ENCODE measurements around the gene RBM39. TPM values are rescaled to one million over a fixed set of nuclear protein-coding genes. Genes with fewer than 3 reads are reported as not detected.
"Not testable (repeated sequence)": the region's sequence is repeated elsewhere in the genome, so short reads cannot be mapped to it uniquely, and the experiment has no call there.

The RBM39 gene
- total RNA-seq, 1 donor from 2014 or later, result 299 TPM

DNA sequence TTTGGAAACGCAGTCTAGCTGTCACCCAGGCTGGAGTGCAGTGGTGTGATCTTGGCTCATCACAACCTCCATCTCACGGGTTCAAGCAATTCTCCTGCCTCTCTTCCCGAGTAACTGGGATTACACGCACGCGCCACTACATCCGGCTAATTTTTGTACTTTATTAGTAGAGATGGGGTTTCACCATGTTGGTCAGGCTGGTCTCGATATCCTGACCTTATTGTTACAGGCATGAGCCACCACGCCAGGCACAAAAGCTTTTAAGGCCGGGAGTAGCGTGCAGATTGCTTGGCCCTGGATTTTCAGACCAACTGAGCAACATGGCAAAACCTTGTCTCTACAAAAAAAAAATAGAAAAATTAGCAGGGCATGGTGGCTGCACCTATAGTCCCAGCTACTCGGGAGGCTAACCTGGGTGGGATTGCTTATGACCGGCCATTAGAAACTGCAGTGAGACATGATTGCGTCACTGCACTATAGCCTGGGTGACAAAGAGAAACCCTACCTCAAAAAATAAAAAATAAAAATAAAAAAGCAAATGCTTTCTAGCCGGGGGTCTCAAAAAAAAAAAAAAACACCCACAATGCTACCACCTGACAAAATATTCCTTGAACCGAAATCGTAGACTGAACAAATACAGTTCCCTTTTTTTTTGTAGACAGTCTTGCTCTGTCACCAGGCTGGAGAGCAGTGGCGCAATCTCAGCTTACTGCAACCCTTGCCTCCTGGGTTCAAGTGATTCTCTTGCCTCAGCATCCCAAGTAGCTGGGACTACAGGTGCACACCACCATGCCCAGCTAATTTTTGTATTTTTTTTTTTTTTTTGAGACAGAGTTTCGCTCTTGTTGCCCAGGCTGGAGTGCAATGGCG lies 15.0 kb downstream of the RBM39 start:
- intact Hi-C loops (cut with DNase I), result no loop called here
- ATAC-seq (peak; percentile 9 to 54), DNase-seq (peak; percentile 65)
- Histone ChIP-seq H3K4me3 (no peak overlapping the region), H3K27me3 (ENCODE audit: low read depth) (no peaks in the 10 kb centered on the region), H3K4me1 (peaks cover 36% of the 10 kb centered on the region), H3K36me3 (peaks cover 100% of the 10 kb centered on the region), H3K27ac (no peak overlapping the region), H3K9me3 (no peaks in the 10 kb centered on the region)
- TF ChIP-seq, protein P1, sequence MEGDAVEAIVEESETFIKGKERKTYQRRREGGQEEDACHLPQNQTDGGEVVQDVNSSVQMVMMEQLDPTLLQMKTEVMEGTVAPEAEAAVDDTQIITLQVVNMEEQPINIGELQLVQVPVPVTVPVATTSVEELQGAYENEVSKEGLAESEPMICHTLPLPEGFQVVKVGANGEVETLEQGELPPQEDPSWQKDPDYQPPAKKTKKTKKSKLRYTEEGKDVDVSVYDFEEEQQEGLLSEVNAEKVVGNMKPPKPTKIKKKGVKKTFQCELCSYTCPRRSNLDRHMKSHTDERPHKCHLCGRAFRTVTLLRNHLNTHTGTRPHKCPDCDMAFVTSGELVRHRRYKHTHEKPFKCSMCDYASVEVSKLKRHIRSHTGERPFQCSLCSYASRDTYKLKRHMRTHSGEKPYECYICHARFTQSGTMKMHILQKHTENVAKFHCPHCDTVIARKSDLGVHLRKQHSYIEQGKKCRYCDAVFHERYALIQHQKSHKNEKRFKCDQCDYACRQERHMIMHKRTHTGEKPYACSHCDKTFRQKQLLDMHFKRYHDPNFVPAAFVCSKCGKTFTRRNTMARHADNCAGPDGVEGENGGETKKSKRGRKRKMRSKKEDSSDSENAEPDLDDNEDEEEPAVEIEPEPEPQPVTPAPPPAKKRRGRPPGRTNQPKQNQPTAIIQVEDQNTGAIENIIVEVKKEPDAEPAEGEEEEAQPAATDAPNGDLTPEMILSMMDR (IDR thresholded peaks at IDR 0.05), result no peak

DNA sequence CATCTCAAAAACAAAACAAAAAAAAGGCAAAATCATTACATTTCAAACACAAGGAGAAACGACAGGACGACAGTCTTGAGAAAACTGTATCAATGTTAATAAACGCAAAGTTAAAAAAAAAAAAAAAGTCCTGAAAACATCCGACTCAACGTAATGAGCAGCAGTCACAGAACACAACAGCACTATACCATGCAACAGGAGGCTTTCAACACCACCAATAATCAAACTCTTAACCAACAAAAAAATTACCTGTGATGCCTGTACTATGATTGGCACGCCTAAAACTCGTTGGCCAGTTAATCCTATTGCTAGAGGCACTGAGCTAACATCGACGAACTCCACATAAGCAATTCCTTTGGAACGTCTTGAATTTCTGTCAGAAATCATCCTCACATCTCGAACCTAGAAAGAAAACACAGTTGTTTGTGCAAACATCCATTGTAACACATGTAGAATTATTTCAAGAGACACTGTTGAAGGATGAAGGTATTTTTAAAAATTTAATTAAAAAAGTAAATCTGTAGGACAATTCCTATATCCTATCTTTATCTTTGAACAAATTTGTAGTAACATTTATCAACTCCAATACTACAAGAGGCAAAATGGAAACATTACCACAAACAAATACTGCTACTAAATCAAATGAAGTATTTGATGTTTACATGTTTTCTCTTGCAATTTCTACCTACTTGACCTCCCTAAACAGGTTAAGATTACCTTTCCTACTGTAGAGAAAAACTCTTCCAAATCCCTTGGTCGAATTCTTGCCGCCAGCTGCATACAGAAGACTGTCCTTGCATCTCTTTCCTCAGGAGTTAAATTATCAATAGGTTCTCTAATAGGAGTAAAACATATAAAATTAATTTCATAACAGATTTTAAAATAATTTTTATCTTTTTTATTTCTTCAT lies 17.5 kb downstream of the RBM39 start:
- no peaks in the 10 kb centered on the region for H3K9me3 ChIP-seq
- TF ChIP-seq, protein P1 (IDR thresholded peaks at IDR 0.05), result no peak
- intact Hi-C loops (cut with DNase I), result no loop called here
- H3K27ac ChIP-seq, result no peak overlapping the region
- ATAC-seq, result no peak
- peaks cover 100% of the 10 kb centered on the region for H3K36me3 ChIP-seq
- no peak overlapping the region for H3K4me3 ChIP-seq
- H3K4me1 ChIP-seq, result peaks cover 11% of the 10 kb centered on the region
- H3K27me3 ChIP-seq (ENCODE audit: low read depth), result no peaks in the 10 kb centered on the region
- no peak for DNase-seq

DNA sequence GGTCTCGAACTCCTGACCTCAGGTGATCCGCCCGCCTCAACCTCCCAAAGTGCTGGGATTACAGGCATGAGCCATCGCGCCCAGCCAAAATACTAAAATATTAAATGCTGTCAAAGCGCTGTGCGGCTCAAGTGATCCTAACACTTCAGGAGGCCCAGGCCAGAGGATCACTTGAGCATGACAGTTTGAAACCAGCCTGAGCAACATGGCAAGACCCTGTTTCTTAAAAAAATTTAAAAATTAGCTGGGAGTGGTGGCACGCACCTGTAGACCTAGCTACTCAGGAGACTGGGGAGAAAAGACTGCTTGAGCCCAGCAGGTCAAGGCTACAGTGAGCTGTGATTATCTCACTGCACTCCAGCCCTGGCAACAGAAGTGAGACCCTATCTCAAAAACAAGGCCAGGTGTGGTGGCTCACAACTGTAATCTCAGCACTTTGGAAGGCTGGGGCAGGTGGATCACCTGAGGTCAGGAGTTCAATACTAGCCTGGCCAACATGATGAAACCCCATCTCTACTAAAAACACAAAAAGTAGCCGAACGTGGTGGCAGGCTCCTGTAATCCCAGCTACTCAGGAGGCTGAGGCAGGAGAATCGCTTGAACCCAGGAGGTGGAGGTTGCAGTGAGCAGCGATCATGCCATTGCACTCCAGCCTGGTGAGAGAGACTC lies 18.3 kb downstream of the RBM39 start:
- intact Hi-C loops (cut with DNase I); H3K27me3 ChIP-seq (ENCODE audit: low read depth); ATAC-seq; DNase-seq; H3K27ac ChIP-seq; H3K4me1 ChIP-seq; H3K4me3 ChIP-seq; H3K9me3 ChIP-seq: not testable (repeated sequence)
- H3K36me3 ChIP-seq, result peaks cover 100% of the 10 kb centered on the region

DNA sequence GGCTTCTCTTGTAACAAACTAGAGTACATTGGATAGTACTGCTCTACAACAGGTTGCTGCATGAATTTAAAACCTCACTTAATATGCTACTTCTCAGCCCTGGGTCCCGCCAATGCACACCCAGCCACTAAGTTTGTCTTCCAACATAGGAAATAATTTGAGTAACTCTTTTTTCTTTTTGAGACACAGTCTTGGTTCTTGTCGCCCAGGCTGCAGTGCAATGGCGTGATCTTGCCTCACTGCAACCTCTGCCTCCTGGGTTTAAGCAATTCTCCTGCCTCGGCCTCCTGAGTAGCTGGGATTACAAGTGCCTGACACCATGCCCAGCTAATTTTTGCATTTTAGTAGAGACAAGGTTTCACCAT lies 18.8 kb downstream of the RBM39 start:
- peaks cover 100% of the 10 kb centered on the region for H3K36me3 ChIP-seq
- intact Hi-C loops (cut with DNase I); H3K9me3 ChIP-seq; H3K27ac ChIP-seq; H3K4me1 ChIP-seq; DNase-seq; ATAC-seq; H3K27me3 ChIP-seq (ENCODE audit: low read depth); H3K4me3 ChIP-seq: not testable (repeated sequence)

DNA sequence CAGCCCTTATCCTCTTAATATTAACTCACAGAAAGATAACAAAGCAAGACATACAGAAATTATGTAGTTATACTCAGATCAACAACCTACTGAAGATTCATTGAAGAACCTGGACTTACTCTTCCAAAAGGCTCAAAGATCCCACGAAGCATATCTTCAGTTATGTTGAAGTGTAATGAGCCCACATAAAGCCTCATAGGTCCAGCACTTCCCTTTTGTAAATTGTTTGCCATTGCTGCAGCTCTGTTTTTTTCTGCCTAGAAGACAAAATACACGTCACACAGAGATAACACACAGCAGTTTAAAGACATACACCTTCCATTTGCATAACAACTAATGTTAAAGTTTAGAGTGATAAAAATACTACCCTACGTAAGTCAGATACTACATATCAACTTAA lies 20.4 kb downstream of the RBM39 start:
- peaks cover 100% of the 10 kb centered on the region for H3K36me3 ChIP-seq

DNA sequence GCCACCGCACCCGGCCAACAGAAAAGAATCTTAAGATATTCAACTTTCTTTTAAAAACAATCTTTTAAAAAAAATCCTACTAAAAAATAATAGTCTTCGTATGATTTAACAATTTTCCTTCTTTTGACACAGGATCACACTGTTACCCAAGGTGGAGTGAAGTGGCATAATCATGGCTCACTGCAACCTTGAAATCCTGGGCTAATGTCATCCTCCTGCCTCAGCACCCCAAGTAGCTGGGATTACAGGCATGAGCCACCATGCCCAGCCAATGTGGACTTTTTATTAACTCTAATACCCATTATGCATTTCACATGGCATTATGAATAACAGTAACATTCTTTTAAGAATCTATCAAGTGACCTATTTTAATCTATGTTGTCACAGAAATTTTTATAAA lies 20.8 kb downstream of the RBM39 start:
- no peak for ATAC-seq
- no peaks in the 10 kb centered on the region for H3K9me3 ChIP-seq
- H3K4me1 ChIP-seq, result peaks cover 5% of the 10 kb centered on the region
- intact Hi-C loops (cut with DNase I), result no loop called here
- no peak overlapping the region for H3K27ac ChIP-seq
- no peak for DNase-seq
- TF ChIP-seq, protein P1 (IDR thresholded peaks at IDR 0.05), result no peak
- peaks cover 100% of the 10 kb centered on the region for H3K36me3 ChIP-seq
- no peak overlapping the region for H3K4me3 ChIP-seq
- no peaks in the 10 kb centered on the region for H3K27me3 ChIP-seq (ENCODE audit: low read depth)

More for the DNA sequence above, 20.4 kb downstream of the RBM39 start:
- DNase-seq (no peak), ATAC-seq (no peak)
- Histone ChIP-seq H3K27ac (no peak overlapping the region), H3K4me3 (no peak overlapping the region), H3K27me3 (ENCODE audit: low read depth) (no peaks in the 10 kb centered on the region), H3K4me1 (peaks cover 5% of the 10 kb centered on the region), H3K9me3 (no peaks in the 10 kb centered on the region)
- TF ChIP-seq, protein P1 (IDR thresholded peaks at IDR 0.05), result no peak
- intact Hi-C loops (cut with DNase I), result no loop called here

All from lower lobe of right lung (tissue), 2 donors.